ENCODE results near the gene RAB30.

DNA sequence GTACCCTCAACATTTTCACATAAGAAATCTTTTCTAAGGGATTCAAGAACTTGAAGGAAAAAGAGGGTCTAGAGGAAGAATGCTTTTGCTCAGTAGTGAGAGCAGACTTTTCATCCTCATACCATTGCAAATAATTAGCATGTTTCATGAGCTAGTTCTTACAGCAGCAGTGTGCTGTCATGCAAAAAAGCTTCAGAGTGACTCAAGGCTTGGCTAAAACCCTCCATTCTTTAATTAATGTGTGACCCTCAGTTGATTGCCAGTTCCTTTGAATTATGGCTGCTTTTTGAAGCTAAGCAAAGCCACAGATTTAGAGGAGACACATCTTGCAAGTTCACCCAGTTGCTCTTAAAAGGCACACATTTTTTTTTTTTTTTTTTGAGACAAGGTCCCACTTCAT, 48.6 kb upstream of the RAB30 start:
- TF ChIP-seq, protein P1, sequence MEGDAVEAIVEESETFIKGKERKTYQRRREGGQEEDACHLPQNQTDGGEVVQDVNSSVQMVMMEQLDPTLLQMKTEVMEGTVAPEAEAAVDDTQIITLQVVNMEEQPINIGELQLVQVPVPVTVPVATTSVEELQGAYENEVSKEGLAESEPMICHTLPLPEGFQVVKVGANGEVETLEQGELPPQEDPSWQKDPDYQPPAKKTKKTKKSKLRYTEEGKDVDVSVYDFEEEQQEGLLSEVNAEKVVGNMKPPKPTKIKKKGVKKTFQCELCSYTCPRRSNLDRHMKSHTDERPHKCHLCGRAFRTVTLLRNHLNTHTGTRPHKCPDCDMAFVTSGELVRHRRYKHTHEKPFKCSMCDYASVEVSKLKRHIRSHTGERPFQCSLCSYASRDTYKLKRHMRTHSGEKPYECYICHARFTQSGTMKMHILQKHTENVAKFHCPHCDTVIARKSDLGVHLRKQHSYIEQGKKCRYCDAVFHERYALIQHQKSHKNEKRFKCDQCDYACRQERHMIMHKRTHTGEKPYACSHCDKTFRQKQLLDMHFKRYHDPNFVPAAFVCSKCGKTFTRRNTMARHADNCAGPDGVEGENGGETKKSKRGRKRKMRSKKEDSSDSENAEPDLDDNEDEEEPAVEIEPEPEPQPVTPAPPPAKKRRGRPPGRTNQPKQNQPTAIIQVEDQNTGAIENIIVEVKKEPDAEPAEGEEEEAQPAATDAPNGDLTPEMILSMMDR (conservative IDR thresholded peaks at IDR 0.05; ENCODE audit: low read depth, low read length) = no peak
- TF ChIP-seq EZH2 (IDR thresholded peaks at IDR 0.05; ENCODE audit: borderline replicate concordance, low read depth, low read length, poor library complexity, severe bottlenecking) = no peak

All from A673 (cell line).